IMR-90 (cell line): ENCODE results near the gene ATG9A. TPM values are rescaled to one million over a fixed set of nuclear protein-coding genes. Genes with fewer than 3 reads are reported as not detected.

Experiments used
- ATAC-seq: fragments of 200-7000 bp; cut with Tn5 transposase; 2 replicates; pipeline ENCODE4 v1.9.1; 2020; ENCODE audit warnings: low read depth, mild to moderate bottlenecking, moderate library complexity
- BruUV-seq: library from RNA; stranded (reverse); fragments of 400-500 nt; replicated peaks from 2 replicates; lab custom pipeline; 2021; lab: Mats Ljungman, UMichigan
- CTCF ChIA-PET: fragments of 300-600 bp; formaldehyde crosslinking; extraction: SDS; loops from one replicate; lab custom pipeline; 2021; ENCODE audit warnings: antibody characterized with exemption; lab: Yijun Ruan, JAX
- POLR2A ChIA-PET: fragments of 300-600 bp; sonication (Branson Sonifier 250); formaldehyde crosslinking; loops from one replicate; lab custom pipeline; 2022; ENCODE audit warnings: antibody characterized with exemption; ENCODE audit not compliant: unreplicated experiment; lab: Charles Lee
- DNase-seq: peaks from one replicate; pipeline ENCODE4 v3.0.0; 2013
- H2AFZ ChIP-seq: replicated peaks from 2 replicates; pipeline ENCODE3; 2013; ENCODE audit warnings: low read length, mild to moderate bottlenecking; ENCODE audit not compliant: poor library complexity
- H2AK5ac ChIP-seq: 2 replicates; pipeline ENCODE4 v1.6.1; 2013; ENCODE audit warnings: low read depth, low read length, inconsistent platforms
- H2AK9ac ChIP-seq: replicated peaks from 2 replicates; pipeline ENCODE3; 2013; ENCODE audit warnings: mild to moderate bottlenecking, low read depth, low read length, moderate library complexity; ENCODE audit not compliant: poor library complexity
- H2BK120ac ChIP-seq: 2 replicates; pipeline ENCODE4 v1.6.1; 2013; ENCODE audit warnings: low read depth, low read length, inconsistent platforms
- H2BK15ac ChIP-seq: 3 replicates; pipeline ENCODE4 v1.6.1; 2013; ENCODE audit warnings: low read depth, low read length, inconsistent platforms
- H2BK20ac ChIP-seq: 2 replicates; pipeline ENCODE4 v1.6.1; 2013; ENCODE audit warnings: low read depth, mild to moderate bottlenecking, inconsistent platforms, low read length, moderate library complexity
- H2BK5ac ChIP-seq: 2 replicates; pipeline ENCODE4 v1.6.1; 2013; ENCODE audit warnings: mild to moderate bottlenecking, low read depth, low read length, inconsistent platforms; ENCODE audit not compliant: poor library complexity, severe bottlenecking
- H3K14ac ChIP-seq: replicated peaks from 2 replicates; pipeline ENCODE4 v1.6.1; 2013; ENCODE audit warnings: low read depth, low read length, inconsistent platforms
- H3K18ac ChIP-seq: 2 replicates; pipeline ENCODE4 v1.6.1; 2013; ENCODE audit warnings: low read depth, low read length, control low read depth
- H3K23ac ChIP-seq: 2 replicates; pipeline ENCODE4 v1.6.1; 2013; ENCODE audit warnings: low read depth, low read length, inconsistent platforms
- H3K27ac ChIP-seq: 2 replicates; pipeline ENCODE4 v1.5.1; 2013; ENCODE audit warnings: mild to moderate bottlenecking, control low read depth, low read length; ENCODE audit not compliant: insufficient read depth
- H3K27me3 ChIP-seq: 2 replicates; pipeline ENCODE4 v1.6.1; 2013; ENCODE audit warnings: low read length; ENCODE audit not compliant: control insufficient read depth, insufficient read depth
- H3K36me3 ChIP-seq: 2 replicates; pipeline ENCODE4 v1.6.1; 2013; ENCODE audit warnings: low read length, mixed read lengths; ENCODE audit not compliant: control insufficient read depth, insufficient read depth
- H3K4ac ChIP-seq: 2 replicates; pipeline ENCODE4 v1.6.1; 2013; ENCODE audit warnings: low read depth, low read length, inconsistent platforms
- H3K4me1 ChIP-seq: 2 replicates; pipeline ENCODE4 v1.6.1; 2013; ENCODE audit warnings: low read length, mixed read lengths; ENCODE audit not compliant: control insufficient read depth, insufficient read depth
- H3K4me2 ChIP-seq: 2 replicates; pipeline ENCODE4 v1.6.1; 2013; ENCODE audit warnings: low read depth, mild to moderate bottlenecking, control low read depth, low read length, moderate library complexity
- H3K4me3 ChIP-seq: 2 replicates; pipeline ENCODE4 v1.5.1; 2013; ENCODE audit warnings: low read depth, mild to moderate bottlenecking, control low read depth, low read length, moderate library complexity; ENCODE audit not compliant: insufficient read depth
- H3K56ac ChIP-seq: 2 replicates; pipeline ENCODE4 v1.6.1; 2013; ENCODE audit warnings: low read length, inconsistent platforms; ENCODE audit not compliant: insufficient read depth; ENCODE audit errors: extremely low read depth
- H3K79me1 ChIP-seq, 2 experiments: 2 replicates each; pipeline ENCODE4 v1.6.1; 2013; ENCODE audit warnings: low read length in 2 of 2, inconsistent platforms in 1 of 2, low read depth in 1 of 2
- H3K9ac ChIP-seq: 2 replicates; pipeline ENCODE4 v1.6.1; 2013; ENCODE audit warnings: low read depth, low read length, control low read depth
- H3K9me1 ChIP-seq: 2 replicates; pipeline ENCODE4 v1.6.1; 2013; ENCODE audit warnings: low read length, inconsistent platforms; ENCODE audit not compliant: insufficient read depth
- H3K9me3 ChIP-seq: 2 replicates; pipeline ENCODE4 v1.6.1; 2013; ENCODE audit warnings: low read length; ENCODE audit not compliant: control insufficient read depth, insufficient read depth
- H4K20me1 ChIP-seq: 2 replicates; pipeline ENCODE4 v1.6.1; 2013; ENCODE audit warnings: low read length, inconsistent platforms; ENCODE audit not compliant: insufficient read depth
- H4K5ac ChIP-seq: 2 replicates; pipeline ENCODE4 v1.6.1; 2013; ENCODE audit warnings: mild to moderate bottlenecking, low read depth, low read length, control low read depth
- H4K8ac ChIP-seq, 2 experiments: 2 replicates each; pipeline ENCODE4 v1.6.1; 2013; ENCODE audit warnings: low read depth in 2 of 2, low read length in 2 of 2, control low read depth in 1 of 2, inconsistent platforms in 1 of 2
- H4K91ac ChIP-seq: 2 replicates; pipeline ENCODE4 v1.6.1; 2013; ENCODE audit warnings: low read depth, low read length, inconsistent platforms; ENCODE audit not compliant: insufficient read depth
- CEBPB ChIP-seq: IDR thresholded peaks from 2 replicates; pipeline ENCODE4 v1.6.1; 2012; ENCODE audit warnings: low read depth, low read length, improper control_type of control experiment
- CHD1 ChIP-seq: IDR thresholded peaks from 2 replicates; pipeline ENCODE4 v1.6.1; 2012; ENCODE audit warnings: low read depth, low read length, improper control_type of control experiment
- ELK1 ChIP-seq: fragments of 150-350 bp; IDR thresholded peaks from 2 replicates; pipeline ENCODE4 v1.6.1; 2016; ENCODE audit warnings: low read depth, mild to moderate bottlenecking, low read length, moderate library complexity, borderline replicate concordance
- FOS ChIP-seq: fragments of 150-350 bp; IDR thresholded peaks from 2 replicates; pipeline ENCODE4 v1.6.1; 2016; ENCODE audit warnings: low read depth, low read length
- MAFK ChIP-seq: IDR thresholded peaks from 2 replicates; pipeline ENCODE4 v1.6.1; 2012; ENCODE audit warnings: low read depth, low read length, improper control_type of control experiment
- MAZ ChIP-seq: IDR thresholded peaks from 2 replicates; pipeline ENCODE4 v1.6.1; 2012; ENCODE audit warnings: low read depth, mild to moderate bottlenecking, low read length, improper control_type of control experiment, moderate library complexity, borderline replicate concordance
- MXI1 ChIP-seq: IDR thresholded peaks from 2 replicates; pipeline ENCODE4 v1.6.1; 2012; ENCODE audit warnings: low read depth, mild to moderate bottlenecking, low read length, moderate library complexity, borderline replicate concordance
- NFE2L2 ChIP-seq: fragments of 150-350 bp; IDR thresholded peaks from 2 replicates; pipeline ENCODE4 v1.6.1; 2016; ENCODE audit warnings: low read depth, mild to moderate bottlenecking, low read length
- POLR2A ChIP-seq: IDR thresholded peaks from 2 replicates; pipeline ENCODE4 v1.6.1; 2012; ENCODE audit warnings: mild to moderate bottlenecking, low read depth, low read length
- RAD21 ChIP-seq: IDR thresholded peaks from 2 replicates; pipeline ENCODE4 v1.6.1; 2012; ENCODE audit warnings: low read length, improper control_type of control experiment
- RCOR1 ChIP-seq: IDR thresholded peaks from 2 replicates; pipeline ENCODE4 v1.6.1; 2012; ENCODE audit warnings: mild to moderate bottlenecking, low read length, improper control_type of control experiment; ENCODE audit not compliant: insufficient replicate concordance
- RFX5 ChIP-seq: IDR thresholded peaks from 2 replicates; pipeline ENCODE4 v1.8.0; 2012; ENCODE audit warnings: low read depth, mild to moderate bottlenecking, low read length, moderate library complexity
- SMC3 ChIP-seq: fragments of 150-350 bp; IDR thresholded peaks from 2 replicates; pipeline ENCODE4 v1.6.1; 2016; ENCODE audit warnings: low read depth, mild to moderate bottlenecking, antibody characterized with exemption, low read length, moderate library complexity
- USF2 ChIP-seq: fragments of 150-350 bp; IDR thresholded peaks from 2 replicates; pipeline ENCODE4 v1.6.1; 2017; ENCODE audit warnings: mild to moderate bottlenecking, antibody characterized with exemption, low read length, low read depth
- WGBS, 2 experiments: methylation state at CpG; one replicate each; pipeline versions ENCODE4 v1.1.5 to v1.1.7; 2013; ENCODE audit warnings: missing lambda C conversion rate in 2 of 2; ENCODE audit not compliant: insufficient read length in 1 of 2; ENCODE audit errors: extremely low coverage in 2 of 2; 5-methylcytosine and 5-hydroxymethylcytosine counted together
- dilution Hi-C: fragments of 300-500 bp; cut with HindIII; formaldehyde crosslinking; loops from one replicate; pipeline ENCODE4 v1.14.3; 2018; ENCODE audit warnings: low sequenced_read_pairs; ENCODE audit not compliant: unreplicated experiment
- in situ Hi-C: fragments of 300-500 bp; cut with MboI; formaldehyde crosslinking; loops from 3 replicates; pipeline ENCODE4 v1.14.3; 2019; ENCODE audit warnings: low sequenced_read_pairs, inconsistent platforms, mixed read lengths
- intact Hi-C: fragments of 100-400 bp; cut with micrococcal nuclease; formaldehyde crosslinking; loops from 2 replicates; pipeline ENCODE4 v1.10.0; 2022
- polyA plus RNA-seq, 3 experiments: library from polyadenylated mRNA; depleted of rRNA; stranded (reverse); fragments of >200 nt; gene quantifications; 2 replicates each; pipeline ENCODE4 v1.2.3, GENCODE V29; 2012; ENCODE audit warnings: low replicate concordance in 1 of 3
- total RNA-seq: library from RNA; depleted of rRNA; stranded (reverse); fragments of >200 nt; gene quantifications from 2 replicates; pipeline ENCODE4 v1.2.3, GENCODE V29; 2012

ATG9A gene
- total and polyA plus RNA-seq, 2 of the 4 experiments (the other 2 are of a cell fraction): 35.1 to 58.3 TPM

GRCh38 chr2:219206328-219207133, 22.9 kb downstream of the ATG9A start, which contains the start of gene ZFAND2B:
ZFAND2B (plus strand) TSS chr2:219206782; CDS start chr2:219206988, 206 bp downstream.
- H3K9me1 ChIP-seq: peaks cover 8% of the 10 kb centered on the region; the same call in 1 of the 2 replicates
- peak within 1 kb of the TSS; percentile 96 for H3K27ac ChIP-seq
- H2BK5ac ChIP-seq: peak within 1 kb of the TSS; percentile 97
- peaks cover 5 to 19% of the 10 kb centered on the region in 2 experiments; a peak in 3 of 4 replicates for H3K79me1 ChIP-seq
- peak within 1 kb of the TSS; percentile 90 for H4K91ac ChIP-seq
- in situ Hi-C loops (loop anchor here (5.0 kb wide), 1 partner anchor 34 kb away; the partner anchor contains the start of gene SLC23A3), dilution Hi-C loops (no loop called here), intact Hi-C loops (loop anchor here (1.0 to 2.0 kb wide), 2 partner anchors 30 to 46 kb away; partner anchors contain the start of genes CNPPD1 and NHEJ1)
- H3K56ac ChIP-seq: peak within 1 kb of the TSS; percentile 75
- peaks cover 25% of the 10 kb centered on the region for H3K36me3 ChIP-seq
- H3K9ac ChIP-seq: peak within 1 kb of the TSS; percentile 93
- peaks cover 16% of the 10 kb centered on the region for H3K4me1 ChIP-seq
- H2BK20ac ChIP-seq: peak within 1 kb of the TSS; percentile 66; the same call in 1 of the 2 replicates
- H3K9me3 ChIP-seq: no peaks in the 10 kb centered on the region
- H2AK5ac ChIP-seq: peak within 1 kb of the TSS; percentile 84
- peak within 1 kb of the TSS; percentile 95 for H2AK9ac ChIP-seq
- BruUV-seq: no TSS peak
- peak within 1 kb of the TSS; percentile 90 for H2BK120ac ChIP-seq
- 7% methylated on average over 3 of the region's 76 CpGs; no CpG with 5 or more reads in 1 of the 2 experiments for WGBS, 2 experiments
- H4K5ac ChIP-seq: peak within 1 kb of the TSS; percentile 78
- peaks cover 9% of the 10 kb centered on the region; the same call in 1 of the 2 replicates for H4K20me1 ChIP-seq
- DNase-seq: peak; percentile 88
- H3K27me3 ChIP-seq: no peaks in the 10 kb centered on the region
- peak within 1 kb of the TSS; percentile 66; the same call in 1 of the 3 replicates for H2BK15ac ChIP-seq
- H3K14ac ChIP-seq: peak within 1 kb of the TSS; percentile 96
- H3K4me2 ChIP-seq: peak within 1 kb of the TSS; percentile 99
- H3K4ac ChIP-seq: peak within 1 kb of the TSS; percentile 94
- ATAC-seq: peak; percentile 96
- peak within 1 kb of the TSS; percentile 51 to 92 for H4K8ac ChIP-seq
- ChIA-PET POLR2A (interaction anchor here (0.6 to 0.7 kb wide), 4 partner anchors 11 to 1052 kb away, joined by 3 to 5 read pairs (median 4); partner anchors contain the start of gene CNPPD1), CTCF (interaction anchor here (0.6 to 1.1 kb wide), 4 partner anchors 12 to 71 kb away, joined by 3 read pairs; partner anchors contain the start of gene ABCB6)
- H3K4me3 ChIP-seq: peak within 1 kb of the TSS; percentile 84
- peak within 1 kb of the TSS; percentile 98 for H2AFZ ChIP-seq
- peak within 1 kb of the TSS; percentile 88 for H3K18ac ChIP-seq
- H3K23ac ChIP-seq: peak within 1 kb of the TSS; percentile 94
- no peak for TF ChIP-seq MAFK
- TF ChIP-seq MXI1: 0 out of 2 replicates have a peak, but pooled peaks have one; percentile 11
- peak; percentile 97 for TF ChIP-seq MAZ
- TF ChIP-seq ELK1: no peak
- TF ChIP-seq NFE2L2: no peak
- TF ChIP-seq FOS: peak; percentile 6; the same call in 1 of the 2 replicates
- no peak for TF ChIP-seq RCOR1
- TF ChIP-seq RAD21: no peak; the same call in 1 of the 2 replicates
- TF ChIP-seq CEBPB: 0 out of 2 replicates have a peak, but pooled peaks have one; percentile 22
- TF ChIP-seq POLR2A: peak; percentile 88
- TF ChIP-seq SMC3: no peak
- no peak for TF ChIP-seq RFX5
- TF ChIP-seq USF2: no peak
- TF ChIP-seq CHD1: no peak
